IPS-15b (cell line): Measurements from ENCODE around the gene RNF215.
"Not testable (repeated sequence)": the region's sequence is repeated elsewhere in the genome, so short reads cannot be mapped to it uniquely, and the experiment has no call there.

Experiments used
- H3K27me3 ChIP-seq: one replicate; pipeline ENCODE4 v1.6.1; 2013; ENCODE audit warnings: low read length; ENCODE audit not compliant: control insufficient read depth, insufficient read depth
- H3K36me3 ChIP-seq: one replicate; pipeline ENCODE4 v1.6.1; 2013; ENCODE audit warnings: low read length; ENCODE audit not compliant: control insufficient read depth, insufficient read depth
- H3K4me1 ChIP-seq: one replicate; pipeline ENCODE4 v1.6.1; 2013; ENCODE audit warnings: mild to moderate bottlenecking, low read length; ENCODE audit not compliant: control insufficient read depth, insufficient read depth
- H3K4me3 ChIP-seq: one replicate; pipeline ENCODE4 v1.5.1; 2013; ENCODE audit warnings: low read depth, low read length
- H3K9ac ChIP-seq: one replicate; pipeline ENCODE4 v1.6.1; 2013; ENCODE audit warnings: low read depth, mild to moderate bottlenecking, low read length
- H3K9me3 ChIP-seq: one replicate; pipeline ENCODE4 v1.6.1; 2013; ENCODE audit warnings: mild to moderate bottlenecking, low read length; ENCODE audit not compliant: control insufficient read depth, insufficient read depth

RNF215 gene

DNA sequence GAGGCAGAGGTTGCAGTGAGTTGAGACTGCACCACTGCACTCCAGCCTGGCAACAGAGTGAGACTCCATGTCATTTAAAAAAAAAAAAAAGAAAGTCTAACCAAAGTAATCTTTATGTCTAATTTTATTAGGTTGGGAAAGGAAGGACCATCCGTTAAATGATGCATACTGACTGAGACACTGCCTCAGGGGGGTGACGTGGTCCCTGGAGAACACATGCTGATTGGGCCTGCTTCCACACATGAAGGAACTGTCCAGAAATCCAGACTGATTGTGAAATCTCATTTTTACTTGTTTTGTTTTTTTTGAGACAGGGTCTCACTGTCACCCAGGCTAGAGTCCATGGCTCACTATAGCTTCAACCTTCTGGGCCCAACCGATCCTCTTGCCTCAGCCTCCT is 36.0 kb downstream of the RNF215 start:
- peaks cover 29% of the 10 kb centered on the region for H3K36me3 ChIP-seq
- H3K9ac ChIP-seq: no peak overlapping the region
- no peaks in the 10 kb centered on the region for H3K9me3 ChIP-seq
- no peak overlapping the region for H3K4me3 ChIP-seq
- no peaks in the 10 kb centered on the region for H3K4me1 ChIP-seq
- no peaks in the 10 kb centered on the region for H3K27me3 ChIP-seq

DNA sequence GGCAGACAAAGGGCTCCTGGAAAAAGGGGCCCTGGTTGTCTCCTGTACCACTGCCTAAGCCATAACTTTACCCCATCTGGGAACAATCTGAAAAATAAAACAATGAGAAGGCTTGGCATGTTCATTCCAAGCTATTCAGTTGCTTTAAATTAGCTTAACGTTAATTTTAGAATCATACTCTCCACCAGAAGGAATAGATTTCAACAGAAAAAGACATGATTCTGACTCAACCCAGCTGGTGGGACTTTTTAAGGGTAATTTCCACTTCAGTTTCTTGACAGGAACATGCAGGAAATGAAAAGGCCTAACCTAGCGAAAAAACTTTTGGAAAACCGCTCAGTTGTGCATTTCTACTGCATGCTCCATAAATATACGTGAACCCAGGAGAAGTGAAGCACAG is 38.4 kb downstream of the RNF215 start:
- Histone ChIP-seq H3K4me1 (no peaks in the 10 kb centered on the region), H3K9me3 (no peaks in the 10 kb centered on the region), H3K9ac (no peak overlapping the region), H3K27me3 (no peaks in the 10 kb centered on the region), H3K4me3 (no peak overlapping the region), H3K36me3 (peaks cover 54% of the 10 kb centered on the region)

DNA sequence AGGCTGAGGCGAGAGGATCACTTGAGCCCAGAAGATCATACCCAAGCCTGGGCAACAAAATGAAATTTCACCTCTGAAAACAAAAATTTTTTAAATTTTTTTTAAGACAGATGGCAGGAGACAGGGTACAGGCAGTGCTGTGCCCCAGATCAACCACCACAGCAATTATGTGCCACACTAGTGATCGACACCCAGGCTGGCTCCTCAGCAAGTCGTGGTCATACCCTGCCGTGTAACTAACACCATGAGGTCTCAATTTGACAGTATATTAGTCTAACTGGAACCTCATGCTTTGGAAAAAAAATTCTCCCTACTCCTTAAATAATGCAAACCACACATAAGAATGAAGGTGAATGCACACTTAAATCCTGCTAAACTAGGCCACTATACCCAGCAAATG is 38.8 kb downstream of the RNF215 start:
- H3K4me3 ChIP-seq: no peak overlapping the region
- no peaks in the 10 kb centered on the region for H3K27me3 ChIP-seq
- no peaks in the 10 kb centered on the region for H3K4me1 ChIP-seq
- peaks cover 56% of the 10 kb centered on the region for H3K36me3 ChIP-seq
- H3K9me3 ChIP-seq: no peaks in the 10 kb centered on the region
- H3K9ac ChIP-seq: no peak overlapping the region

DNA sequence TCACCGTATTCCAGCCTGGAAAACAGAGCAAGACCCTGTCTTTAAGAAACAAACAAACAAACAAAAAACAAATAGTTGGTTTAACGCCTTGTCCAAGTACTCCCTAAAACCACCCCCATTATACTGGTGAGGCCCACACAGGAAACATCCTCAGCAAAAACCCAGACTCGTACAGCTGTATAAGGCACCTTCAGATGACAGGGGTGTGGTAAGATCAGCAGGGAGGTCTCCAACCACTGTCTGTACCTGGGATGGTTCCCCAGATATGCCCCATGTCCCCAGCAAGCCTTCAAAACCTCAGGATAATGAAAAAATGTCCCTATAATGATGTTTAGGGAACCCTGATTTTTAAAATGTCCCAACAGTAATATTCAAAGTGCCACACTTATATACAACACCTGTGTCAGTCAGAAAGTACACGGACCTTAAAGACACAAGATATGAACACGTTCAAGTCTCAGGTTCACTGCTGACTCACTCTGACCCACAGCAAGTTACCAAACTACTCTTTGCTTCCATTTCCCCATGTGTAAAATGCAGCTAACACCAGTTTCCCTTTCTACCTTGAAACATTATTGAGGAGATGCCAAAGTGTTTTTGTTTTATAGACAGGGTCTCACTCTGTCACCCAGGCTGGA is 39.8 kb downstream of the RNF215 start:
- H3K9ac ChIP-seq: no peak overlapping the region
- no peaks in the 10 kb centered on the region for H3K4me1 ChIP-seq
- no peaks in the 10 kb centered on the region for H3K27me3 ChIP-seq
- H3K4me3 ChIP-seq: no peak overlapping the region
- H3K9me3 ChIP-seq: no peaks in the 10 kb centered on the region
- peaks cover 58% of the 10 kb centered on the region for H3K36me3 ChIP-seq

DNA sequence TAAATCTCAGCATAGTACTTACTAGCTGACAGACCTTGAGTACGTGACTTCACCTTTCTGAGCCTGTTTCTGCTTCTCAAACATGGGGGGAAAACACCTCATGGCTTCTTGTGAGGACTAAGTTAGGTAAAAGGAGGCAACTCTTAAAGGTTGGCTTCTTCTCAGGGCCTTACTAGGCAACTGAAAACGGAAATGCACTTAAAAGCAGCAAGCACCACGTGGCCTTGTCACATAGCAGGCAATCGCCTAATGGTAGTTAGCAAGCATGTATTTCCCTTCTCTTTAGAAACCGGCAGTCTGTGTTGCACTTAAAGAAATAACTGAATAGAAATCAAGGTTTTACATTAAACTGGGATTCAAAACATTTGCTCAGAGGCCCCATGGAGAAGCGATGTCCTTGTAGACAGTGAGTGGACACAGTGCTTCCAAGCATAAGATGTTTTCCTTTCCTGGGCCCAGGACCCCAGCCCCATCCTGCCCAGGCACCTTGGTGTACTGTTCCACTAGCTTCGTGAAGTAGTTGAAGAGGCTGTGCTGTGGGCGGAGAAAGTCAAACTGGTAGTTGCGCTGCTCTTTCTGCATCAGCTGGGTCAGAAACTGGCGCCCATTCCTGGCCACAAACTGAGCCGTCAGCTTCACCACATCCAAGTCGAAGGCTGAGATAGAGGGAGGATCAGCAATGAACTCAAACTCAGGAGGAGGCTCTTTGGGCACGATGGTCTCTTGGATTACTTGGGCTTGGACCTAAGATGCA is 42.6 kb downstream of the RNF215 start:
- no peak overlapping the region for H3K9ac ChIP-seq
- H3K36me3 ChIP-seq: peaks cover 73% of the 10 kb centered on the region
- no peaks in the 10 kb centered on the region for H3K27me3 ChIP-seq
- no peaks in the 10 kb centered on the region for H3K4me1 ChIP-seq
- no peaks in the 10 kb centered on the region for H3K9me3 ChIP-seq
- H3K4me3 ChIP-seq: no peak overlapping the region

DNA sequence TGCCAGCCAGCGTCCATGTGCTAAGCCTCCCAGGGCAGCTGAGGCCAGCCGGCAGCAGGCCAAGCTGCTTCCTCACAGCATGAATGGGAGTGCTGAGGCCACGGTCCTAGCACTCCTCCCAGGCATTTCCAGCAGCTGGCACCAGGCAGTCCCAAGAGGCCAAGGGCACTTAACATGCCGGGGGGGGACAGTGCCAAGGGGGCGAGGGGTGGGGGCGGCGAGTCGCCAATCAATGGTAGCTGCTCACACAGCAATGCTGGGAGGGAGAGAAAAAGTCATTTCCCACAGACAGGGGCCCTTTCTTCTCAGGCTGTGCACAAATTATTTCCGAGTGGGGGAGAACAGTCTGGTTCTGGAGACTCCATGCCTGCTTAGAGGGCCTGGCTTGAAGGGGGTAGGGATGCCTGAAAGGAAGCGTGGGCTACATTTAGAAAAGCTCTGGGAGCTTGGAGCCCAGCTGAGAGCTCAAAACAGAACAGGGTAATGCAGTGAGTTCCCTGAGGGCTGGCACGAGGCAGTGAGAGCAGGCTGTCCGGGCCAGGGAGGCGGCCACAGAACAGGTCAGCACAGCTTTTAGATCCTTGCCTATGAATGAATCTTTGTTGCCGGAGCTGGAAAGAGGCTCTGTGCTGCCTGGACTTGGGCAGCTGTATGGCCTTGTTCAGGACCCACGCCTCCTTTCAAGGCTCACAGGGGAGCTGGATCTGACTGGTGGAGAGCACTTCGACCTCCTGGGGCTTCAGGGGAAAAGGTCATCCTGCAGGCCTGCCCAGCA is 46.1 kb downstream of the RNF215 start:
- Histone ChIP-seq H3K9ac (no peak overlapping the region), H3K36me3 (peaks cover 89% of the 10 kb centered on the region), H3K27me3 (no peaks in the 10 kb centered on the region), H3K9me3 (no peaks in the 10 kb centered on the region), H3K4me1 (no peaks in the 10 kb centered on the region), H3K4me3 (no peak overlapping the region)

DNA sequence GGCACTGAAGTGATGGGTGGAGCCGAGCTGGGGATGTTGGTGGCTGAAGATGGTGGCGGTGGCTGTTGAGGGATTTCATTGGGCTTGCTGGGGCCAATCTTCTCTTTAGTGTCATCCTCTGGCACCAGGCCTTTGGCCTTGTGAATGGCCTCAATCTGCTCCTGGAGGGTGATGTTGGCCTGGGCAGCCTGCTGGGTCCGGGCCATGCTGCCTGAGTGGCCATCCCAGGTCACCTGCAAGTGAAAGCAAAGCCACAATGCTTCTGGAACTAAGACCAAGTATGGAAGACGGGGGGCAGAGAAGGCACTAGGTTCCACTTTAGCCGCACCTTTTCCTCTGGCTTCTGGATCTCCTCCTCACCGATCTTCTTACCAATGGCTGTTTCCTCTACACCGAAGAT is 48.4 kb downstream of the RNF215 start:
- Histone ChIP-seq H3K9me3 (no peaks in the 10 kb centered on the region), H3K27me3 (no peaks in the 10 kb centered on the region), H3K4me1 (no peaks in the 10 kb centered on the region), H3K9ac (no peak overlapping the region), H3K4me3 (no peak overlapping the region), H3K36me3 (peaks cover 89% of the 10 kb centered on the region)

DNA sequence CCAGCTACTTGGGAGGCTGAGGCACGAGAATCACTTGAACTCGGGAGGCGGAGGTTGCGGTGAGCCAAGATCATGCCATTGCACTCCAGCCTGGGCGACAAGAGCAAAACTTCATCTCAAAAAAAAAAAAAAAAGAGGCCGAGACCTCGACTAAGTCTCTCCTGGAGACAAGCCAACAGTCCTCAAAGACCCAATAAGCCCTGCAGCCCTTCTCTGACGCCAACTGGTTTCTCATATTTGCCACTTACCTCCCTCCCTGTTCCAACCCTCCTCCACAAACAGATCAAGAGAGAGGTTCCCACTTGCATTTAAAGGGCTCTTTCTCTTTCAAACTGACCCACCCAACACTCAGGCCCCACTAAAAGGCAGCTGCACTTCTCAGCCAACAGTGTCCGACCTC is 48.9 kb downstream of the RNF215 start:
- not testable (repeated sequence) for H3K4me3 ChIP-seq, H3K9me3 ChIP-seq, H3K9ac ChIP-seq, H3K27me3 ChIP-seq, H3K4me1 ChIP-seq
- peaks cover 90% of the 10 kb centered on the region for H3K36me3 ChIP-seq

DNA sequence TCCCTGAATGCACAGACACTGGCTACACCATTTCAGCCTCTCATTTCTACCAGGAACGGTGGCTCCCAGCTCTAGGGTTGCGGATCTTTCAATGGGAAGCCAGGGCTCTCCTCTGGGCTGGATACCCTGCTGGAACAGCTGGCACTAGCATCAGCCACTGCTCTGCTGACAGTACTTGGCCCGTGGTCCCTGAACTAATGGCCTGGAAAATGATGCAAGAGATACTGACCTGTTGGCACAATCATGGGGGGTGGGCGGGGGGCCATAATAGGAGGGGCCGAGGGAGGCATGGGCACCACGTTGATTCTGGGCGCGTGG is 49.8 kb downstream of the RNF215 start:
- no peak overlapping the region for H3K4me3 ChIP-seq
- no peak overlapping the region for H3K9ac ChIP-seq
- peaks cover 92% of the 10 kb centered on the region for H3K36me3 ChIP-seq
- H3K27me3 ChIP-seq: no peaks in the 10 kb centered on the region
- H3K4me1 ChIP-seq: no peaks in the 10 kb centered on the region
- no peaks in the 10 kb centered on the region for H3K9me3 ChIP-seq

DNA sequence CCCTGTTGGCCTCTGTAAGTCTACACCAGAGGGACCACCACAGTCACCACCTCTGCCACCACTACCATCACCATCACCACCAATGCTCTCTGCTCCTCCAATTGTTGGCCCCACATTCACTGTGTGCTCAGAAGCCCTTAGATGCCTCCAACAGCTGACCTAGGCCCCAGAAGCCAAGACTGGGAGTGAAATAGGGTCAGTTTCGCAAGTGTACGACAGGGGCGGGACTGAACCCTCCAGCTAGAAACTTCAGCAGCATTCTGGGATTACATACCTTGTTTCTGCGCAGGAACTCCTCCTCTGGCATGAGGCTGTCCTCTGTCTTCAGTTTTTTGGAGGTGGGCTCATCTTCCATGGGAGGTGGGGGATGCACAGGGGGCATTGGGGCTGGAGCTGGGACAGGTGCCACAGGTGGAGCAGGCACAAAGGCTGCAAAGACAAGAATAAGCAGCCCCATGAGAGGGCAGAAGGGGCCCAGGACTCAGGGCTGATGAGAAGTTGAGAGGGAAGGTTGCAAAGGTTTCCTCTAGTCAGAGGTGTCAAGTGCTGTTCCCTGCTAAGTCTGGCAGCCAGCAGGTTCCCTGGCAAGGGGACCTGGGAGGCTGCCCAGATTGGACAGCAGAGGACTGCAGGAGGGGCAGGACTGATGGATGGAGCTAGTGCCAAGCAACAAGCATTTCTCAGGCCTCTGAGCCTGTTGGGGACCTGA is 50.3 kb downstream of the RNF215 start:
- Histone ChIP-seq H3K9me3 (no peaks in the 10 kb centered on the region), H3K4me3 (no peak overlapping the region), H3K36me3 (peaks cover 89% of the 10 kb centered on the region)

DNA sequence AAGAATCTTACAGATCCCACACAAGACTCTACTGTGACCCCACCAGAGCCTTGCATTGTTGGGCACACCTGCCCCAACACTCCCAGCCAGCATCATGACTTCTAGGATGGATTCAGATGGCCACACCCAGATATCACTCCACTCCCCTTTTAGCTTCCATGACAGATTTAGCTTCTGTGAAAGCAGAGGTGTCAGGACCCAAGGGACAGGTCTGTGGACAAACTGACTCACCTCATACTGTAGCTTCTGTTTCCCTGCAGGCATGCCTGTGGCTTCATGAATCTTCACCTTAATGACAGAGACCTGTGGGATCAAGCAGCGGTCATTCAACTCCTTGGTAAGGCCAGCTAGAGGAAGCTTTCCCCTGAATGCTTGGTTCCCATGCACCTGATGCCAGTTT is 52.0 kb downstream of the RNF215 start:
- Histone ChIP-seq H3K36me3 (peaks cover 77% of the 10 kb centered on the region), H3K4me1 (no peaks in the 10 kb centered on the region), H3K9me3 (no peaks in the 10 kb centered on the region), H3K4me3 (no peak overlapping the region), H3K27me3 (no peaks in the 10 kb centered on the region), H3K9ac (no peak overlapping the region)

More for the DNA sequence above, 50.3 kb downstream of the RNF215 start:
- Histone ChIP-seq H3K9ac (no peak overlapping the region), H3K27me3 (no peaks in the 10 kb centered on the region), H3K4me1 (no peaks in the 10 kb centered on the region)
